Smooth muscle cell (in vitro differentiated cells): ENCODE measurements around the gene ADARB1. TPM values are rescaled to one million over a fixed set of nuclear protein-coding genes. Genes with fewer than 3 reads are reported as not detected.

Experiments used
- DNase-seq: peaks from one replicate; lab custom pipeline; 2025; ENCODE audit not compliant: unreplicated experiment; lab: John Stamatoyannopoulos, UW
- H2AFZ ChIP-seq: fragments of 200-600 bp; sonication (generic); 2 replicates; pipeline ENCODE4 v1.6.0; 2016; ENCODE audit warnings: antibody characterized with exemption, low read depth, mild to moderate bottlenecking
- H3F3A ChIP-seq: fragments of 200-600 bp; sonication (generic); 2 replicates; pipeline ENCODE4 v1.6.0; 2017; ENCODE audit warnings: antibody characterized with exemption, low read depth
- H3K27ac ChIP-seq: fragments of 200-600 bp; sonication (generic); 2 replicates; pipeline ENCODE4 v1.5.1; 2016; ENCODE audit warnings: low read depth, mild to moderate bottlenecking
- H3K27me3 ChIP-seq: fragments of 200-600 bp; sonication (generic); 2 replicates; pipeline ENCODE4 v1.6.1; 2016; ENCODE audit warnings: low read depth, mild to moderate bottlenecking
- H3K36me3 ChIP-seq: fragments of 200-600 bp; sonication (generic); 2 replicates; pipeline ENCODE4 v1.5.1; 2016; ENCODE audit warnings: low read depth
- H3K4me1 ChIP-seq: fragments of 200-600 bp; sonication (generic); 2 replicates; pipeline ENCODE4 v1.5.1; 2016; ENCODE audit warnings: low read depth
- H3K4me2 ChIP-seq: fragments of 200-600 bp; sonication (generic); 2 replicates; pipeline ENCODE4 v1.6.0; 2016; ENCODE audit warnings: mild to moderate bottlenecking
- H3K4me3 ChIP-seq: fragments of 200-600 bp; sonication (generic); 2 replicates; pipeline ENCODE4 v1.5.1; 2016; ENCODE audit warnings: mild to moderate bottlenecking
- H3K79me2 ChIP-seq: fragments of 200-600 bp; sonication (generic); 2 replicates; pipeline ENCODE4 v1.6.0; 2016; ENCODE audit warnings: low read depth, mild to moderate bottlenecking
- H3K9ac ChIP-seq: fragments of 200-600 bp; sonication (generic); 2 replicates; pipeline ENCODE4 v1.6.0; 2016; ENCODE audit warnings: low read depth
- H3K9me3 ChIP-seq: fragments of 200-600 bp; sonication (generic); replicated peaks from 2 replicates; pipeline ENCODE4 v1.5.1; 2016; ENCODE audit warnings: low read depth
- H4K20me1 ChIP-seq: fragments of 200-600 bp; sonication (generic); 2 replicates; pipeline ENCODE4 v1.6.0; 2016; ENCODE audit warnings: low read depth
- WGBS: methylation state at CpG from one replicate; pipeline ENCODE4 v1.1.7; 2016; ENCODE audit warnings: low lambda C conversion rate; 5-methylcytosine and 5-hydroxymethylcytosine counted together
- polyA plus RNA-seq: library from polyadenylated mRNA; unstranded; fragments of >200 nt; fragmentation: Nextera tagmentation; extraction: Ambion mirVana; gene quantifications from 2 replicates; pipeline ENCODE4 v1.2.1, GENCODE V29; 2016
- total RNA-seq: library from RNA; depleted of rRNA; stranded (reverse); fragments of >200 nt; gene quantifications from 2 replicates; pipeline ENCODE4 v1.2.3, GENCODE V29; 2014
- TF ChIP-seq, protein P1 (sequence below): fragments of 200-600 bp; sonication (generic); IDR thresholded peaks from 2 replicates; pipeline ENCODE4 v1.5.1; 2017; ENCODE audit warnings: borderline replicate concordance, mild to moderate bottlenecking, antibody characterized with exemption; ENCODE audit not compliant: insufficient read depth, poor library complexity, severe bottlenecking

Gene ADARB1
- total and polyA plus RNA-seq, 2 experiments from 2014 or later, result 25.6 to 28.9 TPM

DNA sequence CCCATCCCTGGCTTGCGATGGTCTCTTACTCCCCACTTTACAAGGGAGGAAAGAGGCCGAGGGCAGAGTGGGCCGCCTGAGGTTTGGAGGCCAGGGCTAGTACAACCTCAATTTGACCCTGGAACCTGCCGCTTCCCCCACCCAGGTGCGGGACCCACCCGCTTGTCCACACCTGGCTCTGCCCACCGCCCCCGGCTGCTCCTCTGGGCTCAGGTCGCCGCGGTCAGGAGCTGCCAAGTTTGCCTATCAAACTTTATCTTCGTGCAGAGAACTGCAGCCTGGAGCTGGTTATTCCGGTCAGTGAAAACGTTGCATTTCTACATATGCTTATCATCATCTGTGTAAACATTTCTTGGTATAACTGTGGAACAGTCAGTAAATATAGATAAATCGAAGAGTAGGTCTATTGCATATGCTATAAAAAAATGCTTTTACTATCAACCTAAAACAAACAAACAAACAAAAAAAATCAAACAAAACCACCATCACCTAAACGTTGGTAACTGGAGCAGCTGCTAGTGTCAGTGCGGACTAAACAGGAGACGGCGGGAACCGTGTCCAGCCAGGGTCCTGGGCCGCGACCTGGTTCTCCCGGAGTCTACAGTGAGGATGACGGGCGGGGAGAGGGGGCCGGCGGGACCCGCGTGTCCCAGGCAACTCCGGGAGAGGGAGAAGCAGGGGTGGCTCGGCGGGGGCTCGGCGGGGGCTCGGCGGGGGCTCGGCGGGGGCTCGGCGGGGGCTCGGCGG lies 906 bp upstream of the ADARB1 start:
- Histone ChIP-seq H3F3A (peaks cover 11% of the 10 kb centered on the region), H3K79me2 (peaks cover 36% of the 10 kb centered on the region), H2AFZ (no peak overlapping the region), H3K4me3 (peak overlapping the region; percentile 67), H3K36me3 (no peaks in the 10 kb centered on the region), H3K27me3 (no peaks in the 10 kb centered on the region), H3K9ac (no peak overlapping the region), H3K4me2 (peak overlapping the region; percentile 93), H3K4me1 (no peaks in the 10 kb centered on the region), H3K9me3 (no peaks in the 10 kb centered on the region), H3K27ac (peak overlapping the region; percentile 22), H4K20me1 (peaks cover 26% of the 10 kb centered on the region)
- DNase-seq, result no peak
- WGBS, result 24% methylated on average over 34 of the region's 42 CpGs
- TF ChIP-seq, protein P1, sequence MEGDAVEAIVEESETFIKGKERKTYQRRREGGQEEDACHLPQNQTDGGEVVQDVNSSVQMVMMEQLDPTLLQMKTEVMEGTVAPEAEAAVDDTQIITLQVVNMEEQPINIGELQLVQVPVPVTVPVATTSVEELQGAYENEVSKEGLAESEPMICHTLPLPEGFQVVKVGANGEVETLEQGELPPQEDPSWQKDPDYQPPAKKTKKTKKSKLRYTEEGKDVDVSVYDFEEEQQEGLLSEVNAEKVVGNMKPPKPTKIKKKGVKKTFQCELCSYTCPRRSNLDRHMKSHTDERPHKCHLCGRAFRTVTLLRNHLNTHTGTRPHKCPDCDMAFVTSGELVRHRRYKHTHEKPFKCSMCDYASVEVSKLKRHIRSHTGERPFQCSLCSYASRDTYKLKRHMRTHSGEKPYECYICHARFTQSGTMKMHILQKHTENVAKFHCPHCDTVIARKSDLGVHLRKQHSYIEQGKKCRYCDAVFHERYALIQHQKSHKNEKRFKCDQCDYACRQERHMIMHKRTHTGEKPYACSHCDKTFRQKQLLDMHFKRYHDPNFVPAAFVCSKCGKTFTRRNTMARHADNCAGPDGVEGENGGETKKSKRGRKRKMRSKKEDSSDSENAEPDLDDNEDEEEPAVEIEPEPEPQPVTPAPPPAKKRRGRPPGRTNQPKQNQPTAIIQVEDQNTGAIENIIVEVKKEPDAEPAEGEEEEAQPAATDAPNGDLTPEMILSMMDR, result no peak

DNA sequence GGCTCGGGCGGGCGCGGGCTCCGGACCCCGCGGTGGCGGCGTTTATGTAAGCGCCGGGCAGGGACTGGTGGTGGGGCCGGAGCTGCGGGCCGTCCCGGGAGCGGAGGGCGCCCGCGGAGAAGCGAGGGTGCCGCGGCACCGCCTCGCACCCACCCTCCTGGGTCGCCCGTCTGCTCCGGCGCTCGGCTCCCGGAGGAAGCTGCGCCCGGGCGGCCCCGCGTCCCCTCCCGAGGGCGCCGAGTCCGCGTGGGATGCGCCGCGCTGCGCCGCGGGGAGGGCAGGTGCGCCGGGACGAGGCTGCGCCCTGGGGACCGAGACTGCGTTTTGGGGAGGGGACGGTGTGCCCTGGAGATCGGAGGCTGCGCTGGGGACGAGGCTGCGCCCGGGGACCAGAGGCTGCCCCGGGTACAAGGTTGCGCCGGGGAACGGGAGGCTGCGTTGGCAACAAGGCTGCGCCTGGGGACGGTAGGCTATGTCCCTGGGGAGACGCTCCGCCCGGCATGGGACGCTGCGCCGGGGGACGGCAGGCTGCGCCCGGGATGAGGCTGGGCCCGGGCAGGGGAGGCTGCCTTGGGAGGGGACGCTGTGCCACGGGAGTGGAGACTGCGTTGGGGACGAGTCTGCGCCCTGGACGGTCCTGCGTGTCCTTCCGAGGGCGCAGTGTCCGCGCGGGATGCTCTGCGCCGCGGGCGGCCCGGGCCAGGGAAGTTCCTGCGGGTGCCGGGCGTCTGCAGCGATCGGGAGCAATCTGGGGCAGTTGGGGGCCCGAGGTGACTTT lies 627 bp downstream of the ADARB1 start:
- H3K9ac ChIP-seq, result peak overlapping the region; percentile 48
- DNase-seq, result no peak
- H3K9me3 ChIP-seq, result no peaks in the 10 kb centered on the region
- H3F3A ChIP-seq, result peaks cover 19% of the 10 kb centered on the region
- peaks cover 42% of the 10 kb centered on the region for H4K20me1 ChIP-seq
- TF ChIP-seq, protein P1, result no peak
- peaks cover 52% of the 10 kb centered on the region for H3K79me2 ChIP-seq
- no peaks in the 10 kb centered on the region for H3K27me3 ChIP-seq
- no peak overlapping the region for H3K27ac ChIP-seq
- H2AFZ ChIP-seq, result peak overlapping the region; percentile 60
- no peaks in the 10 kb centered on the region for H3K4me1 ChIP-seq
- H3K4me3 ChIP-seq, result peak overlapping the region; percentile 82
- no peaks in the 10 kb centered on the region for H3K36me3 ChIP-seq
- WGBS, result 2% methylated on average over 68 of the region's 98 CpGs
- peak overlapping the region; percentile 90 for H3K4me2 ChIP-seq

DNA sequence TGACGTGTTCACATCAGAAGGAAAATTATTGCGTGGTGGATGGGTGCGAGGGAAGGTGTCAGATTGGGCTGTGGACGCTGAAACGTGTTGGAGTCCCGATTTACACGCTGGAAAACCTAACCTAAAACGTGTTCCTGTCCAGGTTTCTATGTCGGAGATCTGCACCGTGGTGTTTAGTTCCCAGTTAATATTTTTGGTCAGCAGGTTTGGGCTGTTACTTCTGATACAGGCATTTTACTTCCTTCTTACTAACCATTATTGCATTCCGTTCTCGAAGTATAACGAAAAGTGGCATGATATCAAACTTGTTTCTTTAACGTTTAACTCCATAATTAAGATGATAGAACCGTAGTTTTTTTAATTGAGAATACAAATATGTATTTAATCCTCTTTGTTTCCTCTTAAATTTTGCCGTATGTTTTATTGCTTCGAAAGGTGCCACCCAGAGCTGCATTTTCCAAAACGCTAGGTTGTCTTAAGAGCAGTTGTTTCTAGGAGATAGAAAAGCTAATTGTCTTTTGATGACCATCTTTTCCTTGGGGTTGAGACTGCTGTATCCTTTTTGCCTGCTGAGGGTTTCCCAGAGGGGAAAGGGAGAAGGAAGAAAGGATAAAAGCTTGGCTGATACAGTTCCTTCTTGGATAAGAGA lies 1.3 kb downstream of the ADARB1 start:
- 35% methylated on average over 18 of the region's 18 CpGs for WGBS
- TF ChIP-seq, protein P1, result no peak
- Histone ChIP-seq H3K36me3 (no peaks in the 10 kb centered on the region), H3F3A (peaks cover 26% of the 10 kb centered on the region), H3K4me1 (no peaks in the 10 kb centered on the region), H3K4me2 (peak overlapping the region; percentile 90), H3K27me3 (no peaks in the 10 kb centered on the region), H4K20me1 (peaks cover 49% of the 10 kb centered on the region), H3K4me3 (peak overlapping the region; percentile 82), H3K79me2 (peaks cover 54% of the 10 kb centered on the region), H2AFZ (peak overlapping the region; percentile 60), H3K9ac (peak overlapping the region; percentile 48), H3K9me3 (no peaks in the 10 kb centered on the region), H3K27ac (peak overlapping the region; percentile 28)
- no peak for DNase-seq
